CD4-positive, alpha-beta T cell treated with Interleukin-2 at 100 ng/mL for 4 hours (primary cell): ENCODE data around the gene ANTXR2.
"Not testable (repeated sequence)": the region's sequence is repeated elsewhere in the genome, so short reads cannot be mapped to it uniquely, and the experiment has no call there.

Source experiments
- DNase-seq: peaks from one replicate; pipeline ENCODE4 v3.0.0-alpha.2; 2020; ENCODE audit warnings: low spot score

ANTXR2 gene

GRCh38 chr4:79913581-79913980 lies 159.4 kb downstream of the ANTXR2 start:
- no peak for DNase-seq

- no peak for DNase-seq
Measured at GRCh38 chr4:79907001-79907400, 166.0 kb downstream of the ANTXR2 start.

GRCh38 chr4:79906303-79906702 lies 166.7 kb downstream of the ANTXR2 start:
- no peak for DNase-seq

GRCh38 chr4:79905212-79905611 lies 167.8 kb downstream of the ANTXR2 start:
- DNase-seq, result no peak

DNA sequence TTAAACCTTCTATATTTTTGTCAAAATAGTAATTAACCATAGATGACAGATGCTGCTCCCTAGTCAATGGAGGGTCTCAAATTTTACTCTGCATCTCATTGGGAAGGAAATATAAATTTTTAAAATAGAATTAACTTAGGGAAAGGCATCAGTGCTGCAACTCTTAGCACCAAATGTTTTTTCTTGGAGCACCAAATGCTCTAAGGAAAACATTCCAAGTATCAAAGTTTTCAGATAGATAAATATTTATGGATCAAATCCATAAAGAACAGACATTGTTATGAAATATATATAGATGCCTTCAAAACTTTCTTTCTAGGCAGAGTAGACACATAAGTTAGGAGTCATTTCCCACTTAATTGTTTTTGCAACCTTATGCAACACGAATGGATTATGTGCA lies 168.7 kb downstream of the ANTXR2 start:
- no peak for DNase-seq

GRCh38 chr4:79900182-79900581 lies 172.8 kb downstream of the ANTXR2 start:
- no peak for DNase-seq

GRCh38 chr4:79899481-79899880 lies 173.5 kb downstream of the ANTXR2 start:
- DNase-seq, result no peak

- no peak for DNase-seq
Measured at GRCh38 chr4:79898055-79898454, 175.0 kb downstream of the ANTXR2 start.

- no peak for DNase-seq
Measured at GRCh38 chr4:79897174-79897573, 175.9 kb downstream of the ANTXR2 start.

DNA sequence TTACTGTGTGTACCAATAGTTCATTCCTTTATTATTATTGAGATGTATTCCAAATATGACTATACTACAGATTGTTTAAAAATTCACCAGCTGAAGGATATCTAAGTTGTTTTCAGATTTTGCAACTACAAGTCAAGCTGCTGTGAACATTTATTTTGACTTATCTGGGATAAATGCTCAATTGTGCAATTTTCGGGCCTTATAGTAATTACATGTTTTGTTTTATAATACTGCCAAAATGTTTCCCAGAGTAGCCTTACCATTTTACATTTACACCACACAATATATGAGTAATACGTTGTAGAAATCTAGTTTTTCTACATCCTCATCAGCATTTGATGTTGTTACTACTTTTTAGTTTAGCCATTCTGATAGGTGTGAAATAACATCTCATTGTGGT lies 179.6 kb downstream of the ANTXR2 start:
- no peak for DNase-seq

DNA sequence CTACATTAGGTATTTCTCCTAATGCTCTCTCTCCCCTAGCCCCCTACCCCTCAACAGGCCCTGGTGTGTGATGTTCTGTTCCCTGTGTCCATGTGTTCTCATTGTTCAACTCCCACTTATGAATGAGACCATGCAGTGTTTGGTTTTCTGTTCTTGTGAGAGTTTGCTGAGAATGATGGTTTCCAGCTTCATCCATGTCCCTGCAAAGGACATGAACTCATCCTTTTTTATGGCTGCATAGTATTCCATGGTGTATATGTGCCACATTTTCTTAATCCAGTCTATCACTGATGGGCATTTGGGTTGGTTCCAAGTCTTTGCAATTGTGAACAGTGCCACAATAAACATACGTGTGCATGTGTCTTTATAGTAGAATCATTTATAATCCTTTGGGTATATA lies 184.0 kb downstream of the ANTXR2 start:
- not testable (repeated sequence) for DNase-seq

GRCh38 chr4:79886557-79886956 lies 186.5 kb downstream of the ANTXR2 start:
- DNase-seq, result no peak

- DNase-seq, result no peak
Measured at GRCh38 chr4:79886021-79886420, 187.0 kb downstream of the ANTXR2 start.

GRCh38 chr4:79883290-79883689 lies 189.7 kb downstream of the ANTXR2 start:
- DNase-seq, result no peak

DNA sequence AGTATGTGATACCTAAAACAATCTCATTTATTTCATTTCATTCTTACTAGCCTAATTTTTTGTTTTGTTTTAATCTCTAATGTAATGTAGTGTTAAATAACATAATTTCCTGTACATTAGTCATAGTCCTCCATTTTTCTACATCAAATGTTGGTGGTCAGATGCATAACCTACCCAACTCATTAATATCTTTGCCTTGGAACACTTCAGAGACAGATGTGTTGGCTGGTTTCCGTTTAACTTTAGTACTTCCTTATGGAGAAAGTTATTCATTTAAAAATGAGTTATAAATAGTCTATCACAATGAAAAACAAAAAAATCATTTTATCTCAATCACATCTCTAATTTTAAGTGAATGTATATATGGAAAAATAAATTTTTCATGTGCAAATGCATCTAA lies 190.2 kb downstream of the ANTXR2 start:
- DNase-seq, result no peak

DNA sequence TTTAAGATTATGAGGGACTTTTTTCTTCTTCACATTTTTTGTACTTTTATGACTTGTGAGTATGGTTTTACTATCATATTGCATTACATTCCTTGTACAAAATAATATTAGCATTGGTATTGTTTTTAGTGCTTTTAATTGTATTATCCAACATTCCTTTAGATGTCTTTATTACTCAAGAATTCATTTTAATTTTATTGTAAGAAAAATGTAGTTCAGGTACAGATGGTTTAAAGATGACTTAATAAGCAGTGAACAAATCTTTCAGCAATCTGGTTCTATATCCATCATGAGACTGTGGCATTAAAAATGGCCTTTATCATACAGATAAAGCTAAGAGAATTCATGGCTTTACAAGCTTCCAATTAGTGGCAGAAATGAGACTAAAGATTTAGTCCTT lies 191.6 kb downstream of the ANTXR2 start:
- no peak for DNase-seq

- DNase-seq, result no peak
Measured at GRCh38 chr4:79877511-79877910, 195.5 kb downstream of the ANTXR2 start.

GRCh38 chr4:79875344-79875899 lies 197.6 kb downstream of the ANTXR2 start:
- no peak for DNase-seq

DNA sequence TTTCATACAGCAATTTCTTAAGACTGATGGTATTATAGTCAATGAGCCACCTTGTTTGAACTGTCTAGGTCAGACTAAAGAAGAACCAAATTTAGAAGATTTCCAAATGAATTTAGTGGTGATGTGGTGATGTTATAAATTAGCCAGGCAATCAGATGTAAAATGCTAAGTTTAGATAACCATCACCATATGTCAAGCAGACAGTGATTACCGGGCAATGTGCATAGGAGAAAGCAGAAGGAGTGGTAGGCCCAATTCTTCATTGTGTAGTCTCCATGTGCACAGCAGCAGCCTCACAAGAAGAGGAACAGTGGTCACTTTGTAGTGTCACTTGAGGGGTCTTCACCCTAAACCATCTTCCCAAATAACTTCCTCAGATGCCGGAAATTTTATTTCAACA lies 198.8 kb downstream of the ANTXR2 start:
- no peak for DNase-seq

- DNase-seq, result no peak
Measured at GRCh38 chr4:79872738-79873137, 200.3 kb downstream of the ANTXR2 start.

GRCh38 chr4:79871961-79872360 lies 201.1 kb downstream of the ANTXR2 start:
- no peak for DNase-seq

DNA sequence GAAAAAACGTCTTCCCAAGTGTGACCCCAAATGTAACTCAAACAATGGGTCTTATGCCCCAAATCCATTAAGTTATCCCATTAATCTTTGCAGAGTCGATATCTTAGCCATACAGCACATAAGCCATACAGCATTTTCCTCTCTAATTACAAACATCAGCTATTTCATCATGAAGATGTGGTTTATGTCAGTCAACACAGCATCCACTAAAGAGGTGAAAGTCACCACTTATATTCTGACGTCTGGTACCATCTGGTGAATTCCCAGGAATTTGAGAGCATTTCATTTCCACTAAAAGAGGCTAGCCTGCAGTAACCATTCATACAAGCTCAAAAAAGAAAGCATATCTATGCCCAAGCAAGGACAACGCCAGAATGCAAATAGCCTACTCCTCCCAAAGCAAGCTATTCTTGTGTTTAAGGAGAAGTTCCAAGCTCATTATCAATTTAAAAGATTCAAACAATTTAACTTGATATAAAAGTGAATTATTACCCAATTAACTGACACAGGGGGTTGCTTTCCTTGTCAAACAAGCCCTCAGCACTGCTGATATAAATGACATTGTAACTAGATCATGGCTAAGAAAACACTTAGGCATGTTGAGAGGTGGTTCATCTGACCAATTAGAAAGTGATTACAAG lies 203.3 kb downstream of the ANTXR2 start:
- no peak for DNase-seq

DNA sequence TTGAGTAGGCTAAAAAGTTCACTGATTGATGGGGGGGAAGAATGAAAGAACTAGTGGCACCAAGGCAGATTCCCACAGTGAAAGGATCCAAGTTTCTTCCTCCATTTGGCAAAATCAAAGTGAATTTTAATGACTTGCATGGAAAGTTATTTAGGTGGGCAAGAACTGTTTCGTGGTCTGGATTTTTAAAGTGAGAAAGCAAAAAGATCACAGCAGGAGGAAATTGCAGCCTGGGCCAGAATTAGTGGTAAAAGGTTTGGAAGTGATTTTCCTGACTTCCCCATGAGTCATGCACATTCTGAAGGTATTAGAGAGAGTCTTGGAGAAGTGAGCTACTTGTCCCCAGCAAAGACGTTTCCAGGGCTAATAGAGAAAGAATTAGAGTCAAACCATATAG lies 207.8 kb downstream of the ANTXR2 start:
- DNase-seq, result no peak

DNA sequence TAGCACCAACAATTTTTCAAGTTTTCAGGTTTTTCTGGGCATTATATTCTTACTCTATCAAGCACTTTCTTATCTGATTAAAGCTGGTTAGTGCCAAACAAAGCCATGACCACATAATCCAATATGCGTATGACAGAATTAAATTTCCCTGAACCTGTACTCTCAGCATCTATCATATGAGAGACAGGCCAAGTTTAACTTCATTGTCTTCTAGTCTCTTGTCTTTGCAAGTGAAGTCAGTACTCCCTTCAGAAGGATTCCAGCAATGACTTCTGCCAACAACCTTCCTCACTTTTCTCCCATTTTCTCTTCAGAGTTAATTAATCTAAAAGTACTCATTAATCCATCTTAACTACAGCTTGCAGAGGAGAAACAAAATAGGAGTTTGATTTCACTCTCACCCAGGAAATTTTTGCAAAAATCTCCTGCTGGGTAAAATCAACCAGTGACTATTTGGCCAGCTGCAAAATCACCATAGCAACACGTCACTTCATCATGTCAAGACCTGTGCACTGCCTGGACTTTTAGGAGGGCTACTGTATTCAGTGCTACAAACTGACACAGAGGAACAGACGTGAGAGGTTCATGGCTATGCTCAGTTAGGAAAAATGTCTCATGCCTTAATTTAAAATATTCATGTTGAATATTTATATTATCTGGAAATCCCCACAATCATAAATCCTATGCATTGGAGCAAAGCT lies 208.4 kb downstream of the ANTXR2 start:
- DNase-seq, result no peak
